Activated T-cell treated with anti-CD3 and anti-CD28 coated beads for 4 hours (primary cell): Measurements from ENCODE around the gene HLA-DMA.
A peak's percentile ranks its signal among the peaks of the same experiment; 100 is the strongest.
"Not testable (repeated sequence)": the region's sequence is repeated elsewhere in the genome, so short reads cannot be mapped to it uniquely, and the experiment has no call there.

Experiments
- DNase-seq: peaks from one replicate; pipeline ENCODE4 v3.0.0-alpha.2; 2020

Gene HLA-DMA

DNA sequence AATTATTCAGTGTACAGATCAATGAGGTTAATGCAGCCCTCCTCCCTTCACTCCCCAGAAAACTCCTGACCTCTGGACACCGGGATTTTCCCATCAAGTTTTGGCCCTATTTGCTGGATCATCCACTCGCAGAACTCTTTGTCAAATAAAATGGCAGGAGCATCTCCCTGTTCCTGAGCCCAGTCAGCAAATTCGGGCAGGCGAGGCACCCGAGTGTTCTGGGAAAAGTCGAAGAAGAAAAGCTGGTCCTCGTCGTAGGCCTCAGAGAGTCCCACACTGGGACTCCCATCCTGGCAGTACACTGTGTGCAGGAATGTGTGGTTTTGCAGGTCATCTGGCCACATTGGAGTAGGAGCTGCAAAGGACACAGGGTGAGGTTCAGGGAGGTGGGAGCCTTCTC is 2.4 kb downstream of the HLA-DMA start:
- no peak for DNase-seq

GRCh38 chr6:32950010-32950409 is 2.9 kb downstream of the HLA-DMA start:
- no peak for DNase-seq

- DNase-seq = no peak
Measured at GRCh38 chr6:32949113-32949512, 3.8 kb downstream of the HLA-DMA start.

- no peak for DNase-seq
Measured at GRCh38 chr6:32947552-32948465, 5.1 kb downstream of the HLA-DMA start.

DNA sequence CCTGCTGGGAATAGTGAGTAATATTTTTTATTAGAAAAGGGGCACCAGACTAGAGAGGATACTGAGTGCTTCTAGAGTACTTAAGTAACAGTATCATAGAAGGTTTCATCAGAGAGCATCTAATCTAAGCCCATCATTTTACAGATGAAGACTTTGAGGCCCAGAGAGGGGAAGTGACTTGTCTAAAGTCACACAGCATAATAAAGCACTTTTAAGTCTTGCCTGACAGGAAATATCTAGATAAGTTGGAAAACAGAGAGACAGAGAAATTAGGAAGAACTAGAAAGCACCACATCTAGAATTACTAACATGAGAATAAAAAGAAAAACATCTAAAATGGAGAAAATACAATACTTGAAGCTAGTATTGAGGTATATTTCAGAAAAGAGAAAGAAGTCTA is 6.0 kb downstream of the HLA-DMA start:
- DNase-seq = no peak

- no peak for DNase-seq
Measured at GRCh38 chr6:32945953-32946352, 6.9 kb downstream of the HLA-DMA start.

- no peak for DNase-seq
Measured at GRCh38 chr6:32945108-32945760, 7.7 kb downstream of the HLA-DMA start.

DNA sequence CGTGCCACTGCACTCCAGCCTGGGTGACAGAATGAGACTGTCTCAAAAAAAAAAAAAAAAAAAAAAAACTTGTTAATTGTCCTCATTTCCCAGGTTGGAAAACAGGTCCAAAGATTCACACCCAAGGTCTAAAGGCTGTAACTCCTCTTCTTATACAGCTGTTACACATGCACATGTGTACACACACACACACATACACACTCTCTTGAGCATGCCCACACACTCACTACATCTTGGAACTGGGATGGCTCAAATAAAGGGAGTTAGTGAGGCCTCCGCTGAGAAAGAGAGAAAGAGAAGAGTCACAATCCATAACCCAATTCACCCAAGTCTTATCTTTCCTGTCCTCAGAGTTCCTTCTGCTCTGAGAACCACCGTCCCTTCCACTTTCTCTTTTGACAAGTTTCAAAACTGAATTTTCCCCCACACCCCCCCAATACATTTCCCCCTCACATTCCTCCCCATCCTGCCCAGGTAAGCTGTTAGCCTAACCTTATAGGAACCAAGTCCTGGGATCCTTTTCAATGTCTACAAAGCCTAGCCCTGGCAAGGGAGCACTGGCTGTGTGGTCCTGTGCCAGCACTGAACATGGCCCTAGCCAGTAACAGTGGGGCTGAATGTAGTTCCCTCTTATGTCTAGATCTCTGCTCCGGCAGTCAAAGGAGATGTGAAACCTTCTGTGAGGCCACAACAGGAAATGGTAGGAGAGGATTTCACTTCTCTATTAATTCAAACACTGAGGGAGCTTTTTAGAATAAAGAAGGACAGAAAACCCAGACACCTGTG is 8.8 kb downstream of the HLA-DMA start:
- no peak for DNase-seq

DNA sequence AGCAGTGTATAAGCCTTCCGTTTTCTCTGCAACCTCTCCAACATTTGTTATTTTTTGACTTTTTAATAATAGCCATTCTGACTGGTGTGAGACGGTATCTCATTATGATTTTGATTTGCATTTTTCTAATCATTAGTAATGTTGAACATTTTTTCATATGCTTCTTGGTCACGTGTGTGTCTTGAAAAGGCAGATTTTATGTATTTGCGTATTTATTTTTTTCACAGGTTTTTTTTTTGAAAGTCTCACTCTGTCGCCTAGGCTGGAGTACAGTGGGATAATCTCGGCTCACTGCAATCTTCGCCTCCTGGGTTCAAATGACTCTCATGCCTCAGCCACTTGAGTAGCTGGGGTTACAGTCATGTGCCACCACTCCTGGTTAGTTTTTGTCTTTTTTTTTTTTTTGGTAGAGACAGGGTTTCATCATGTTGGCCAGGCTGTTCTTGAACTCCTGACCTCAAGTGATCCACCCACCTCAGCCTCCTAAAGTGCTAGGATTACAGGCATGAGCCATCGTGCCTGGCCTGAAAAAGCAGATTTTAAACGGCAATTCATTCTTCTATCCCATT is 10.3 kb downstream of the HLA-DMA start:
- DNase-seq = not testable (repeated sequence)

DNA sequence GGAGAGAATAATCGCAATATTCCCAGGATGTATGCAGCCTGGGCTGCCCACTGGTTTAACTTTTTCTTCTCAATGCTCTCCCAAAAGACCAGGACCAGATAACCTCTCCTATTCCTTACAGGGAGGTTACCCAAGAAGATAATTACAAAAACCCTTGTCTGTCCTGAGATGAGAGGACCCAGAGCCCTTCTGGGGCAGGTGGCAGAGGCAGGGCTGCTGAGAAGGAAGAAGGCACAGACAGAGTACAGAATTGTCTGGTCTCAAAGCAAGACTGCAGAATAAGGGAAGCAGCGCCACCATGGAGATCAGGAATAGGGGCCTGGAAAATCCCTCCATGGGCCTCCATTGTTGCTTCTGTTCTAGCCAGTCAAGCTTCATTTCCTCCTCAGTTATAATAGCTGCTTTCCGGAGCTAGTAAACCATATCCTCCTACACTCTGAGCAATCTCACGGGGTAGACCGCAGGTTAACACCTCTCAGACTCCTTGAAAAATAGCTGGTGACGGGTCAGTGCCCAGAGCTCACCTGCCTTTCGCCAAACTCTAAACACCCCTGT is 11.6 kb downstream of the HLA-DMA start:
- DNase-seq = peak; percentile 30

DNA sequence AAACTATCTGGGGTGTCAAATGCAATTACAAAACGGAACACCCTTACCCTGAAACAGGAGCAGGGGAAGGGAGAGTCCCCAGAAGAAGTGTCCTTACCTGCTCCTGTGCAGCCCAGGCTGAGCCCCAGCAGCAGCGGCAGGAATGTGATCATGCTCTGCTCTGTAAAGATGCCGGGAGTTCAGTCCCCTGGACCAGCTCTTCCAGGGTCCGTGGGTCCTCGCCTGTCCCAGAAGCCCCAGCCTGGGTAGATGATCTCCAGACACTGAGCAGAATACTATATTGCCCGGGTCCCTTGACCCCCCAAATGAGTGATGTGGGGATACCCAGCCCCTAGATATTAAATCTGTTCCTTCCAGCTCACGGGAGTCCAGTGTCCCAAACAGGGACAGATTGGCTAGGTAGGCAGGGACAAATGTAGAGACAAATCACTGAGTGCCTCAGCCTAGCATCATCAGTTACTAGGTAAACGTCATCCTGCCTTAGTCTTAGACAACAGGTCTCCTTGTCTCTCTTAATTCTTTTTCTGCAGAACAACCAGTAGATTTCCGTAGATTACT is 12.2 kb downstream of the HLA-DMA start, which contains the start of gene HLA-DMB:
Gene HLA-DMB (minus strand): TSS at position 373 of the 558 bp plus-strand sequence. CDS start 221 bp downstream, at position 152.
- peak; percentile 32 for DNase-seq

DNA sequence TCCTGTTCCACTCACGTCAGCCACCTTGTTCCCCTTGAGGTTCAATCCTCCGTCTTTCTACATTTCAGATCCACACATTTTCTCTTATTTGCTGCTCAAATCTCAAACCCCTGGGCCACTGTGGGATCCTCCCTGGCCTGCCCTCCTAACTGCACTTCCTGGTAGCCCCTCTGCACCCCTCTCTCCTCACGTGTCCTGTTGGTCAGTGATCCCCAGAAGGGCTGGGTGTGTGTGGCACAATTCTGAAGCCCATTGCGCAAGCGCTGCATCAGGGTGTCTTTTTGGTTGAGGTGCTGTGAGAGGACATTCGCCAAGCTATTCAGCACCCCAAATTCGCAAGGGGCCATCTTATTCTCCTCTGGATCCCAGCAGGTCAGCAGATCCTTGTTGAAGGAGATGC is 14.4 kb downstream of the HLA-DMA start:
- DNase-seq = no peak

DNA sequence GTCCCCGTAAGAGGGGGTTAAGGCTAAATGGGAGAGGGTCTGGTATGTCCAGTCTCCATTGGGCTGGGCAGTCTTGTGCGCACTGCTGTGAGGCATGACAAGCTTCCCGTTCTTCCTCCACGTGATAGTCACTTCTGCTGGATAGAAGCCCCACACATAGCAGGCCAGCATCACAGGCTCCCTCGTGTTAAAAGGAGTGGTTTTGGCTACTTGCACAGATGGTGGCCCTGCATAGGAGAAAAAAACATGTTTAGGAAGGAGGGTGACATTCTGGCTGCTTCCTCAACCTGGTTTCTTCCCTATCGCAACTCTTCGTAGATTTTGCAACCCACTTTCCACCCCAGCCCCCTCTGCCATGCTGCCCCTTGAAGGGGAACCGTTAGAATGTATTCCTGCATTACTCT is 15.7 kb downstream of the HLA-DMA start:
- no peak for DNase-seq

- no peak for DNase-seq
Measured at GRCh38 chr6:32936239-32937152, 16.4 kb downstream of the HLA-DMA start.

- no peak for DNase-seq
Measured at GRCh38 chr6:32935551-32936238, 17.2 kb downstream of the HLA-DMA start.

- DNase-seq = peak; percentile 74
Measured at GRCh38 chr6:32933661-32934085, 19.2 kb downstream of the HLA-DMA start.

DNA sequence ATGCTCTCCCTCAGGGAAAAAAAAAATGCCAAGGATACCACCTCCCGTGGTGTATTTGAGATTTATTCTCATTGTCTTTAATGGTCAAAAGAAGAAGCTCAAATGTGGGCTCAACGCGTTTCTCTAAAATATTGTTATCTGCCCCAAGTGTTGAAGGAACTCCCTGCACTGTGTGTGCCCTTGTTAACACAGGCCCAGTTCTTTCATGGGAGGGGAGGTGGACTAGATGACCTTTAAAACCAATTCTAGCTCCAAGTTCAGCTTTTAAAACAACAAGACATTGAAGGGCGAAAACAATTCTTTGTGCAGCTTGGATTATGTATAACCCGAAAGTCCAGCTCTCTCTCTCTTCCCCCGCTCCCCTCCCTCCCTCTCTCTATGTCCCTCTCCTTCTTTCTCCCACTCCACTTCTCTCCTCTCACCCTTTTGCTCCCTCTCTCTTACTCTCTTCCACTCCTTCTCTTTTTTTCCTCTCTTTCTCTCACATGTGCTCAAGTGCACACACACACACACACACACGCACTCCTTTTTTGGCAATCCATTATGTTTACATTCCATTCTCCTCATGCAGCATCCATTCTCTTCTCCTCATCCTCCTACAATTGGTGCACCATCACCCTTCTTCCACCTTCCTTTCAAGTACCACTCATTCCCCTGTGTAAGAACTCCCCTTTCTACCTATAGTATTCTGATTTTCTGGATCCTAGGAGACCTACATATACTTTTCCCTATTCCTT is 20.6 kb downstream of the HLA-DMA start:
- DNase-seq = no peak

DNA sequence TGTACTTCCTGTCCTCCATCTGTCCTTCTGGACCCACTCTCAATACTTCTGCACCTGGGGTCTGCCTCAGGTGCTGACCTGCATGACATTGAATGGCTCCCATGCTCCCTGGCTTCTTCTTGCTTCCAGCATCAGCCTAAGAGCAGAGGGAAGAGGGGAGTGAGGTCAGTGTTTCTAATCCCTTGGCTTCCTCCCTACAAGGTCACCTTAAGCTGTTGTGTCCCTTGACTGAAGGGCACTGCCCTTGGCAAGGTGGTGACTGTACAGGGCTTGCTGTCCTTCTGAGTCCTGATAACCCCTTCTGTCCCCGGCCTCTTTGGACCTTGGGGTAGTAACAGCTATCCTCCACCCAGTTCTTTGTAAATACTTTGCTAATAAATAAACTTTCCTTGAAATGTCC is 21.7 kb downstream of the HLA-DMA start:
- DNase-seq = no peak

- DNase-seq = no peak
Measured at GRCh38 chr6:32922083-32922482, 30.8 kb downstream of the HLA-DMA start.

DNA sequence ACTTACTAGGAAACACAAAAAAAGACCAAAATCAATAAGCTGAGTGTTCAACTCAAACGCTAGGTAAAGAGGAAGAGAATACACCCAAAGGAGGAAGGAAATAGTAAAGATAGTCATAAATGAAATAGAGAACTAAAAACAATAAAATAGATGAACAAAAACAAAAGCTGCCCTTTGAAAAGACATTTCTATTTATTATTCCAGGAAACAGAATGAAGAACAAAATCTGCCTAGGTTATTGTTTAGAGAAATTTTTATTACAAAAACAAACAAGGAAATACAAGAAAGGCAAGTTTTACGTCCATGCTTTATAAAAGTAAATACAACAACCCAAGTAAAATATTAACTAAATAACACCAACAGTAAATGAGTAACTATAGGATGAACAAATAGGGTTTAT is 32.2 kb downstream of the HLA-DMA start:
- DNase-seq = no peak
